Endodermal cell (in vitro differentiated cells): ENCODE results near the gene HPCAL1. TPM values are rescaled to one million over a fixed set of nuclear protein-coding genes. Genes with fewer than 3 reads are reported as not detected.

Experiments
- DNase-seq: peaks from one replicate; pipeline ENCODE4 v3.0.0-alpha.2; 2017
- H3K27ac ChIP-seq: 2 replicates; pipeline ENCODE4 v1.5.1; 2013; ENCODE audit warnings: mild to moderate bottlenecking, low read depth, low read length, moderate library complexity
- H3K27me3 ChIP-seq: 2 replicates; pipeline ENCODE4 v1.6.1; 2013; ENCODE audit warnings: mild to moderate bottlenecking, low read length, moderate library complexity; ENCODE audit not compliant: insufficient read depth, control insufficient read depth, poor library complexity, severe bottlenecking
- H3K36me3 ChIP-seq: 2 replicates; pipeline ENCODE4 v1.7.0; 2013; ENCODE audit warnings: mild to moderate bottlenecking, low read length, moderate library complexity; ENCODE audit not compliant: control insufficient read depth, insufficient read depth
- H3K4me1 ChIP-seq: one replicate; pipeline ENCODE4 v1.7.0; 2013; ENCODE audit warnings: low read length; ENCODE audit not compliant: control insufficient read depth, insufficient read depth
- H3K4me3 ChIP-seq: 2 replicates; pipeline ENCODE4 v1.5.1; 2013; ENCODE audit warnings: mild to moderate bottlenecking, low read length, moderate library complexity
- H3K9ac ChIP-seq: 2 replicates; pipeline ENCODE4 v1.6.1; 2013; ENCODE audit warnings: mild to moderate bottlenecking, low read length, moderate library complexity; ENCODE audit not compliant: poor library complexity, severe bottlenecking; ENCODE audit errors: extremely low read depth
- H3K9me3 ChIP-seq: 2 replicates; pipeline ENCODE4 v1.6.1; 2013; ENCODE audit warnings: mild to moderate bottlenecking, low read length, moderate library complexity; ENCODE audit not compliant: control insufficient read depth
- H3K27ac Mint-ChIP-seq: 2 replicates; pipeline ENCODE4 v1.8.0; 2020; ENCODE audit warnings: mixed read lengths
- H3K27me3 Mint-ChIP-seq: 2 replicates; pipeline ENCODE4 v1.8.0; 2021; ENCODE audit warnings: mild to moderate bottlenecking, mixed read lengths; ENCODE audit not compliant: insufficient read depth
- H3K36me3 Mint-ChIP-seq: 2 replicates; pipeline ENCODE4 v1.8.0; 2020; ENCODE audit warnings: low read depth, mixed read lengths
- H3K4me1 Mint-ChIP-seq: 2 replicates; pipeline ENCODE4 v1.8.0; 2020; ENCODE audit warnings: mixed read lengths
- H3K4me3 Mint-ChIP-seq: 2 replicates; pipeline ENCODE4 v1.8.0; 2020; ENCODE audit warnings: mild to moderate bottlenecking, moderate library complexity, mixed read lengths
- H3K9me3 Mint-ChIP-seq: 2 replicates; pipeline ENCODE4 v1.8.0; 2020; ENCODE audit warnings: mild to moderate bottlenecking, mixed read lengths
- CTCF ChIP-seq: fragments of 200-600 bp; sonication (generic); conservative IDR thresholded peaks from 2 replicates; pipeline ENCODE4 v1.5.0; 2021; ENCODE audit warnings: antibody characterized with exemption, mild to moderate bottlenecking
- WGBS, 2 experiments: methylation state at CpG; one replicate each; pipeline versions ENCODE4 v1.1.5 to v1.1.7; 2013; ENCODE audit warnings: missing lambda C conversion rate in 2 of 2, mixed read lengths in 1 of 2; ENCODE audit not compliant: insufficient coverage in 1 of 2, insufficient read length in 1 of 2; 5-methylcytosine and 5-hydroxymethylcytosine counted together
- total RNA-seq, 2 donors: library from RNA; stranded (reverse); fragmentation: NEBNext Ultra II Directional in 1 of 2; extraction: Animal tissue kit (Norgen Biotek cat#: 25700) in 1 of 2; gene quantifications; 2 replicates in 1 of 2; 3 replicates in 1 of 2; pipeline ENCODE4 v1.2.1, GENCODE V29; 2021

Gene HPCAL1
- total RNA-seq, 2 donors from 2014 or later = 6.8 to 8.1 TPM

GRCh38 chr2:10397297-10397875 lies 94.7 kb downstream of the HPCAL1 start:
- Mint-ChIP-seq H3K4me3 (no peak overlapping the region), H3K27ac (no peak overlapping the region), H3K36me3 (peaks cover 8% of the 10 kb centered on the region), H3K4me1 (peaks cover 8% of the 10 kb centered on the region), H3K9me3 (peaks cover 2% of the 10 kb centered on the region), H3K27me3 (no peaks in the 10 kb centered on the region)
- TF ChIP-seq CTCF = no peak
- Histone ChIP-seq H3K9ac (no peak overlapping the region), H3K4me3 (no peak overlapping the region), H3K36me3 (no peaks in the 10 kb centered on the region), H3K4me1 (no peaks in the 10 kb centered on the region), H3K27ac (no peak overlapping the region), H3K27me3 (no peaks in the 10 kb centered on the region), H3K9me3 (no peaks in the 10 kb centered on the region)
- 90 to 95% methylated on average over 10 to 16 of the region's 16 CpGs for WGBS, 2 experiments
- DNase-seq = no peak

- H3K27ac ChIP-seq = no peak overlapping the region
Measured at GRCh38 chr2:10397878-10398277, 95.2 kb downstream of the HPCAL1 start.

GRCh38 chr2:10398496-10398895 lies 95.8 kb downstream of the HPCAL1 start:
- H3K4me1 Mint-ChIP-seq = no peaks in the 10 kb centered on the region
- Histone ChIP-seq H3K36me3 (no peaks in the 10 kb centered on the region), H3K9ac (no peak overlapping the region), H3K9me3 (no peaks in the 10 kb centered on the region), H3K4me1 (no peaks in the 10 kb centered on the region), H3K27ac (no peak overlapping the region), H3K27me3 (no peaks in the 10 kb centered on the region), H3K4me3 (no peak overlapping the region)
- no peak overlapping the region for H3K4me3 Mint-ChIP-seq
- no peaks in the 10 kb centered on the region for H3K27me3 Mint-ChIP-seq
- WGBS, 2 experiments = 91 to 96% methylated on average over 9 to 14 of the region's 14 CpGs
- no peak overlapping the region for H3K27ac Mint-ChIP-seq
- no peak for DNase-seq
- H3K36me3 Mint-ChIP-seq = peaks cover 8% of the 10 kb centered on the region
- TF ChIP-seq CTCF = no peak
- H3K9me3 Mint-ChIP-seq = peaks cover 2% of the 10 kb centered on the region

More at GRCh38 chr2:10397878-10398277, 95.2 kb downstream of the HPCAL1 start:
- no peak for TF ChIP-seq CTCF
- Histone ChIP-seq H3K4me3 (no peak overlapping the region), H3K9ac (no peak overlapping the region), H3K36me3 (no peaks in the 10 kb centered on the region), H3K27me3 (no peaks in the 10 kb centered on the region), H3K4me1 (no peaks in the 10 kb centered on the region), H3K9me3 (no peaks in the 10 kb centered on the region)
- H3K27me3 Mint-ChIP-seq = no peaks in the 10 kb centered on the region
- 85 to 88% methylated on average over 4 of the region's 4 CpGs for WGBS, 2 experiments
- H3K36me3 Mint-ChIP-seq = peaks cover 8% of the 10 kb centered on the region
- peaks cover 2% of the 10 kb centered on the region for H3K9me3 Mint-ChIP-seq
- no peak overlapping the region for H3K27ac Mint-ChIP-seq
- peaks cover 4% of the 10 kb centered on the region for H3K4me1 Mint-ChIP-seq
- no peak for DNase-seq
- H3K4me3 Mint-ChIP-seq = no peak overlapping the region
